T-helper 9 cell (primary cell): ENCODE results near the gene C12orf43.
A peak's percentile ranks its signal among the peaks of the same experiment; 100 is the strongest.
"Not testable (repeated sequence)": the region's sequence is repeated elsewhere in the genome, so short reads cannot be mapped to it uniquely, and the experiment has no call there.

Experiments used
- DNase-seq: peaks from one replicate; pipeline ENCODE4 v3.0.0-alpha.2; 2020
- total RNA-seq, 2 donors: gene quantifications; one replicate each; lab custom pipeline; 2026; lab: John Stamatoyannopoulos, UW

Gene C12orf43
- total RNA-seq, result 20.3 to 28.3 reads per million in 2 donors

DNA sequence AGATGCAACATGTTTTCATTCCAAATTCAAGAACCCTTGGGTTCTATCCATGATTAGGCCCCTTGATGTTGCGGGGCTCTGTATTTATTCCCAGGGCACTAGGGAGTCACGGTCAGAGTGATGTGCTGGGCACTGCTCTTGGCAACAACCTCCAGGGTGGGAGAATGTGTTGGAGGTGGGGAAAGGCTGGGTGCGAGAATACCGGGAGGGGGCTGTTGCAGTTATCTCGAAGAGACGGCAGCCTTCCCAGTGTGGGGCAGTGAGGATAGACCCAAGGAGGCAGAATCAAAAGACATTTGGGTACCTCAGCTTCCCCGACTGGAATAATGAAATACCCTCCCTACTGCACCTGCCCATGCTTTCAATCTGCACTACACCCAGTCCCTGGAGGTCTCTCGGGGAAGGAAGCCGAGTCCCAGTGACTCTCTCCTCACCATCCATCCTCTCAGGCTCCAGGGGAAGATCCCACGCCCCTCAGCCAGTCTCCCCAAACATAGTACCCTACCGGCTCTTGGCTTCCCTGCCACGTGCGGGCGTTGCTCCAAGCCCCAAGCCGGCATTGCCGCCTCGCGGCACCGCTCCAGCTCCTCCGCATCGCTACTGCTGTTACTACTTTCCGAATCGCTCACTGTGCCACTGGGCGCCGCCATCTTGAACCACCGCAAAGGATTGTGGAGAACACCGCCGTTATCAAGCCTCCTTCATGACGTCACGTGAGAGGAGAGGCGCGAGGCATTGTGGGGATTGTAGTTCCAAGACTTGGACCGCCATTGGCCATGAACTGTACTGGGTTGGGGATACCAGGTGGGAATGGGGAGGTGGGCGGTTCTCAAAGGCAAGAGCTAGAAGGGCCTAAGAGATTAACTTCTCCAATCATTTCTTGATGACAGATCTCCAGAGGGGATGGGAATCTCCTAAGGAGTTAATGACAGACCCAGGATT, at the start of gene C12orf43:
C12orf43 (minus strand) TSS at position 663 of the 942 bp plus-strand sequence; CDS start at position 650, 13 bp downstream.
- DNase-seq, result peak; percentile 87

DNA sequence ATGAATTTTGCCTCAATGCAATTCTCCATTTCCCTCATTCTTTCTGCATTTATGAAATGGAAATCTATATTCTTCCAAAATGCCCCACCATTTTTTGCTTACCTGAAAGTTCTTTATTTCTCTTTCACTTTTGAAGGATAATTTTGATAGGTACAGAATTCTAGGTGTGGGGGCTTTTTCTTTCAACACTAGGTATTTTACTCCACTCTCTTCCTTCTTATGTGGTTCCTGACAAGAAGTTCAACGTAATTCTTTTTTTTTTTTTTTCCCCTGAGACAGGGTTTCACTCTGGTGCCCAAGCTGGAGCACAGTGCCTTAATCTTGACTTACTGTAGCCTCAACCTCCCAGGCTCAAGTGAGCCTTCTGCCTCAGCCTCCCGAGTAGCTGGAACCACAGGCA, 49.1 kb upstream of the C12orf43 start:
- DNase-seq, result no peak

GRCh38 chr12:121064586-121064985, 48.3 kb upstream of the C12orf43 start:
- not testable (repeated sequence) for DNase-seq

- no peak for DNase-seq
Observed at GRCh38 chr12:121064116-121064515, 47.8 kb upstream of the C12orf43 start.

GRCh38 chr12:121062391-121063045, 46.2 kb upstream of the C12orf43 start:
- DNase-seq, result no peak

GRCh38 chr12:121061831-121062230, 45.5 kb upstream of the C12orf43 start:
- DNase-seq, result no peak

DNA sequence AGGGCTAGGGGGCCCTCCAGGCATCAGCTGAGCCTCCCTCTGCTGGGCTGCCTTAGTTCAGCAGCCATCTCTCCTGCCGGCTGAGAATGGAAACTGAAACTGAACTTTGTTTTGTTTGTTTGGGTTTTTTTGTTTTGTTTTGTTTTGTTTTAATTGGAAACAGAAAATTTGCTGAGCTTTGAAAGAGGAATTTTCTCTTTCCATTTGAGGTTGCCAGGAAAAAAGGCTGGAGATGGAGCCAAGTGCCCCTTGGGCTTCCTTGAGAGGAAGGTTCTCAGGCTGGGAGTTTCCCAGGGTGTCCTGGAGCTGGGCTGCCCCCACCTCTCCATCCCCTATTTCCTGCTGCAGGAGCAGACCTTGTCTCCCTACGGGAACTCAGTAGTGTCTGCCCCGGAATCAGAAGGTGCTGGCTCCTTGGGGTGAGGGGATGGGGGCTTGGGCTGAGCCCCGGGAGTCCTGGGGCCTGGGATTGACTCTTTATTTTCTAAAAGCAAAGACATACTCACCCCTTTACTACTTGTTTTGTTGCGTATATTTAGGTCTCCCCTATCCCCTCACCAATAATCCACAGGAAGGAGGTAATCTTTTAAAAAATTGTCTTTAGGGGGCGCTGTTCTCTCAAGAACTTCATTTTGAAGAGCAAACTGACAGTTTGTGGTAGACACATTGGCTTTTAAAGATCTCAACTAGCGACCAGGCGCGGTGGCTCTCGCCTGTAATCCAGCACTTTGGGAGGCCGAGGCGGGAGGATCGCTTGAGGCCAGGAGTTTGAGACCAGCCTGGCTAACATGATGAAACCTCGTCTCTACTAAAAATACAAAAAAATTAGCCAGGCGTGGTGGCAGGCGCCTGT, 44.1 kb upstream of the C12orf43 start:
- peak; percentile 41 for DNase-seq

DNA sequence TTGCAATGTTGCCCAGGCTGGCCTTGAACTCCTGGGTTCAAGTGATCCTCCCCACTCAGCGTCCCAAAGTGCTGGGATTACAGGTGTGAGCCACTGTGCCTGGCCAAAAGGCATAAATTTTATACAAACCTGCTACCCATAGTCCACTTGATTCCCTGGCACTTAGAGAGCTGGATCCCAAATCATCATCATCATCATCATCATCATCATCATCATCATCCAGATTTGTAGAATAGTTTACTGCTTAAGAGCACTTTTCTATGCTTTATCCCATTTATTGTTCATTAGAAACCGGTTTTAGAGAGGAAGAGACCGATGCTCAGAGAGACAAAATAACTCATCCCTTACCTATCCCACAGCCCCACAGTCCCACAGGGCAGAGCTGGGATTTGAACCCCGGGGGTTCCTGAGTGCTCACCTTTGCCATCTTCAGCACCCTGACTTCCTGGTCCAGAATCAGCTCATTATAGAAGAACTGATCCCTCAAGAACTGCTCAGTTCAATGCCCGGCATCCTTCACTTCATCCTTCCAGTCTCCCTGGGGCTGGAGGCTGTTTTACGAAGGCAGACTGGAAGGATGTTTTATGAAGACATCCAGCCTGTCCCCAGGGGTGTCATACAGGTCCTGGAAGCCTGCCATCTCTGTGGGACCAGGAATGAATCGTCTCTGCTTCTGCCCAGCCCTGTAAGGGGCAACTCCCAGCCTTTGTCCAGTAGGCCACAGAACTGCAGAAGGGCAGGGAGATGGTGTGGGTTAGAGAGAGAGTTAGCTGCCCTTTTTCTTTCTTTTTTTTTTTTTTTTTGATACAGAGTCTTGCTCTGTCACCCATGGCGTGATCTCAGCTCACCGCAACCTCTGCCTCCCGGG, 43.0 kb upstream of the C12orf43 start:
- no peak for DNase-seq

- DNase-seq, result no peak
Observed at GRCh38 chr12:121057794-121058193, 41.5 kb upstream of the C12orf43 start.

GRCh38 chr12:121053706-121054105, 37.4 kb upstream of the C12orf43 start:
- DNase-seq, result no peak

DNA sequence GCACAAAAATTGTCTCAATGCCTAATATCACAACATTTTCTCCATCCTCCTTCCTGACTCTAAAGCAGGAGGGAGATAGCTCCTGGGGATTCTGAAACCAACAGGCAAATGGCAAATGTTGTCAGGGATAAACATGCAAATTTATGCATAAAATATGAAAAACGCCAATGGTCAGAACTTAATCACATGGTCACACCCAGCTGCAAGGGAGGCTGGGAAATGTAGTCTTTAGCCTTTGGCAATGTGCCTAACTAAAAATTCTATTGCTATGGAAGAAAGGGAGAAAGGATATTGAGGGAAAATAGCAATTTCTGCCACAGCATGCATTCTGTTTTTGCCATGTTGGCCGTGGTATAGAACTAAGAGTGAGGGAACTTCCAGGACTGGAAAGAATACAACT, 34.4 kb upstream of the C12orf43 start:
- no peak for DNase-seq

- DNase-seq, result no peak
Observed at GRCh38 chr12:121048442-121048841, 32.2 kb upstream of the C12orf43 start.

DNA sequence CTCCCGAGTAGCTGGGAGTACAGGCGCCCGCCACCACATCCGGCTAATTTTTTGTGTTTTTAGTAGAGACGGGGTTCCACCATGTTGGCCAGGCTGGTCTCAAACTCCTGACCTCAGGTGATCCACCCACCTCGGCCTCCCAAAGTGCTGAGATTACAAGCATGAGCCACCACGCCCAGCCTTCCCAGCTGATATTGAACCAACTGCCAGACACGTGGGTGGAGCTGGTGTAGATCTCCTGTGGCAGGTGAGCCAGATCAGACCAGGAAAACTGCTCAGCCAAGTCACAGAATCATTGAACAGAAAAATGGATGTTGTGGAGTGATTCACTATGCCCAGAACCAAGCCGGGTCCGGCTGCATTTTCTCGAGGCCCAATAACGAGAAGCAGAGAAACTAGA, 31.1 kb upstream of the C12orf43 start:
- DNase-seq, result not testable (repeated sequence)

GRCh38 chr12:121043067-121043466, 26.8 kb upstream of the C12orf43 start:
- no peak for DNase-seq

DNA sequence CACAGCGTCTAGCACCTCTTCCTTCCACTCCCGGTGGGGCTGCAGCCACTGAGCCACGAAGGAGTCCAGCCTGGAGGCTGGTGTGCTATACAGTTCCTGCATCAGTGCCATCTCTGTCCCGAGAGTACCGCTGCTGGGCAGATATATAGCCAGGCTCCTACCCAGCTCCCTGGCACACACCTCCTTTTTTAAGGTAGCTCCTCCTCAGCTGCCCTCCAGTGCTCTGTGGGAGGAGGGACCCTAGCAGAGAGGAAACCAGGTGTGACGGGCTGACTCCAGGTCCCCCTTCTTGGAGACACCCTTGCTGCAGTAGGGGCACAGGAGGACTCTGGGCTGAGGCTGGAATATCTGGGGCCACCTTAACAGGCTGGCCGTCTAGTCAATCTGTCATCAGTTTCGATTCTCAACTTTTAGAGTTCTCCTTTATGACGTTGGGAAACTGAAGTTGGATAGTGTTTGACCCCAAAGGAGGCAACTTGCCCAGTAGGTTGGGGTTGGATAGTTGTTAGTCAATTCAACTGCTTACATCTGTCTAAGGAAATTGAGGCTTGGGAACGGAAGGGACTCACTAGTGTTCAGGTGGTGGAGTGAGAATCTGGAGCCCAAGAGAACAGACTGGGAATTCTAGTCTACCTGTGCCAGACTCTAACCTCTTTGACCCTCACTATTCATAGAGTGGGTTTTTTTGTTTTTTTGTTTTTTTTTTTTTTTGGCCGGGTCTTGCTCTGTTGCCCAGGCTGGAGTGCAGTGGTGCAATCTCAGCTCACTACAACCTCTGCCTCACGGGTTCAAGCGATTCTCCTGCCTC, 22.8 kb upstream of the C12orf43 start, which contains the start of gene OASL:
OASL (minus strand) TSS at position 386 of the 808 bp plus-strand sequence; CDS start at position 111, 275 bp downstream.
- DNase-seq, result peak; percentile 53

DNA sequence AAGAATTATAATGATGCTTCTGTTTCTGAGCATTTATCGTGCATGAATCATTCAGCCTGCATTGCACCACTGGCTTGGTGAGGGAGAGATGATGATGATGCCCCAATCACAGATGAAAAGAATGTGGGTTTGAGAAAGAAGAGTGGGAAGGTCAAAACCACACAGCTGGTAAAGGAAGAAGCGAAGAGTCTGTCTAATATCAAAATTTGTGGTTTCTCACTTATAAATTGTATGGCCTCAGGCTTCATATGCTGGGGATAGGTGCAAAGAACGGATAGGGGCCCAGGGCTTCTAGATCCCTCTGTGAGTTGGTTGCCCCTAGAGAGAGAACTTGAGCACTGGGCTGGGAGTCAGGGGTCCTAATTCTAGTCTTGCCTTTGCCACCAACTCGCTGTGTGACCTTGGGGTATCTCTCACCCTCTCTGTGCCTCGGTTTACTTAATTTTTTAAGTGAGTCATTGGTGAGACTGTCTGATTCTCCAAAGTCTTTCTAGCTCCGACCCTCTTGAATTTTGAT, 20.6 kb upstream of the C12orf43 start:
- no peak for DNase-seq

GRCh38 chr12:121034616-121035305, 18.5 kb upstream of the C12orf43 start:
- DNase-seq, result no peak

DNA sequence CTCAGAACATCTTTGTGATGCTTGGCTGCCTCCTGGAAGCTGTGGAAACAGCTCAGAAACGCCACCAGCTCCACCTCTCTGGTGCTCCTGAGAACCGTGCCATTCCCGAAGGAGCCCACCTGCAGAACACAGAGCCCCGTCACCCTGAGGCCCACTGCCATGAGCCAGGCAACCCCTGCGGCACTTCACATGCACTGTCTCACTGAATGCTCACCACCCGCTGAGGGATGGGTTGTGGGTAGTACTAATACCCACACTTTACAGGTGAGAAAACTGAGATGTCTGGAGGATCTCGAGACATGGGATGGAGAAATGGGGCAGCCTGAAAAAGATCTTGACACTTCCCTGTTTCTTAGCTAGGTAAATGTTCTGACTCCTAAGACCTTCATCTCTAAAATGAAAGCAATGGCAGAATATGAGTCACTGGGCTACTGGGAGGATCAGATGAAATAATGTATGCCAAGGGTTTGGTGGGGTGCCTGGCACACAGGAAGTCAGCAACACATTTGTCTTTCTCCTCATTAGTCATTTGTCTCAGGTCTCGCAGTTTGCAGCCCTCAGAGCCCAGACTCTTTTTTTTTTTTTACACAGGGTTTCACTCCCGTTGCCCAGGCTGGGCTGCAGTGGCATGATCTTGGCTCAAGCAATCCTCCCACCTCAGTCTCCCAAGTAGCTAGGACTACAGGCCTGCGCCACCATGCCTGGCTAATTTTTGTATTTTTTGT, 17.5 kb upstream of the C12orf43 start:
- peak; percentile 40 for DNase-seq

DNA sequence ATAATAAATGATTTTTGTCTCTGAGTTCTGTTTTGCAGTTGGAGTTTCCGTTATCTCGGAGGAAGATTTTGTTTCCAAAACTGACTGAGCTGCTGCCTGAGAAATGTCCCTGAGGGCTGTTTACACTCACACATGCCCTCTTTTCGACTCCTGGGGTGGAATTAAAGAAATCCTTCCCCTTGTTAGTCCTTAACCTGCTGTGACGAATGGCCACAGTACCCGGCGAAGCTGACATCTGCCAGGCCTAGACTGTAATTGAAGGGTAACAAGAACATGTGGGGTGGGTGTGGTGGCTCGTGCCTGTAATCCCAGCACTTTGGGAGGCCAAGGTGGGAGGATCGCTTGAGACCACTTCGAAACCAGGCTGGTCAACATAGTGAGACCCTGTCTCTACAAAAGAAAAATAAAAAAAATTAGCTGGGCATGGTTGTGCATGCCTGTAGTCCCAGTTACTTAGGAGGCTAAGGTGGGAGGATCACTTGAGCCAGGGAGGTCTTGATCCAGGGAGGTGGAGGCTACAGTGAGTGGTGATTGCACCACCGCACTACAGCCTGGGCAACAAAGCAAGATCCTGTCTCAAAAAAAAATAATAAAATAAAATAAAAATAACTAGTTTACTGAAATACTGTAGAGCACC, 14.4 kb upstream of the C12orf43 start:
- no peak for DNase-seq
